ENCODE data around the gene MMS22L. TPM values are rescaled to one million over a fixed set of nuclear protein-coding genes. Genes with fewer than 3 reads are reported as not detected.
A peak's percentile ranks its signal among the peaks of the same experiment; 100 is the strongest.

The MMS22L gene
- total and polyA plus RNA-seq, 12 donors, result 0.52 to 5.1 (median 2.0) TPM

DNA sequence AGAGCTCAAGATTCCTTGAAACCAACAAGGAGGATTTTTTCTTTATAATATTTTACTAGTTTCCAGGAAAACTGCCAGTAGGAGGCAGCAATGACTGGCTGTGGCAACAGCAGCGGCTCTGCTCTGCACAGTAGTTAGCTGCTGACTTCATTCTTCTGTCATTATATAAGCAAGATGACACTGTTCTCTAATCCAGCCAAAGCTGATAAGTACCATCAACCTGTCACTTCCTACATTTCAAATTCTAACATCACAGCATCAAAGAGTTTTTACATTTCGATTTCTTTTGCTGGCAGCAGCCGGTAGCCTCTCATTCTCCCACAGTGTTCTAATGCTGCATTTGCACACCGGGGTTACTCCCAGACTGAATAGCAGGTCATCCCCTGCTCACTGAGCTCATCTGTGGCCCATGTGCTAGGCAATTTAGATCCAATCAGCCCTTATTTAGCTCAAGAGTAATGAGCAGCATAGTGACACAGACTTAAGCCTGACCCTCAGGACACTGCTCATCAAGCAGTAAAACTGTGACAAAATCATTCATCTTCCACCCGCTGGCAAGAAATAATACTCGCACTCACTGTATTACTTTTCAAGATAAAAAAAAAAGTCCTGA lies 67.8 kb downstream of the MMS22L start:
- ATAC-seq (peak in 1 of 8 donors; percentile 71), DNase-seq (peak in 1 of 2 donors; percentile 10)
- no peak overlapping the region for H3K4me3 ChIP-seq

DNA sequence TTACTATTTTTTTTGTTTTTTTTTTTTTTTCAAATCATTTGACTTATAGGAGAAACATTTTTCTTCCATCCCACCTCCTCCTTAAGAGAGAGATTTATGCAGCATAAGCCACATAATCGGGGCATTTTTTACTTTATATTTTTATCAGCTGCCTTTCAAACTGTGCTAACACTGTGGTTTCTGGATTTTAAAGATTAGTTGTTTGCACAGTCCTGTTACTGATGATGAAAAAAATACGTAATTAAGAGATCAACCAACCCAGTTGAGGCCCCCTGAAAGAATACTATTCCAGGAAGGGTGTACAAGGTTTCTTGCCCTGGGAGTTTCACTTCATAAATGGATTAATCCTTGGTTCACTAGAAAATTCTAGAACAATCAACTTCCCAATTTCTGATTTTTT lies 68.3 kb downstream of the MMS22L start:
- H3K36me3 ChIP-seq, result no peaks in the 10 kb centered on the region
- no peak overlapping the region for H3K27ac ChIP-seq
- TF ChIP-seq, protein P1, sequence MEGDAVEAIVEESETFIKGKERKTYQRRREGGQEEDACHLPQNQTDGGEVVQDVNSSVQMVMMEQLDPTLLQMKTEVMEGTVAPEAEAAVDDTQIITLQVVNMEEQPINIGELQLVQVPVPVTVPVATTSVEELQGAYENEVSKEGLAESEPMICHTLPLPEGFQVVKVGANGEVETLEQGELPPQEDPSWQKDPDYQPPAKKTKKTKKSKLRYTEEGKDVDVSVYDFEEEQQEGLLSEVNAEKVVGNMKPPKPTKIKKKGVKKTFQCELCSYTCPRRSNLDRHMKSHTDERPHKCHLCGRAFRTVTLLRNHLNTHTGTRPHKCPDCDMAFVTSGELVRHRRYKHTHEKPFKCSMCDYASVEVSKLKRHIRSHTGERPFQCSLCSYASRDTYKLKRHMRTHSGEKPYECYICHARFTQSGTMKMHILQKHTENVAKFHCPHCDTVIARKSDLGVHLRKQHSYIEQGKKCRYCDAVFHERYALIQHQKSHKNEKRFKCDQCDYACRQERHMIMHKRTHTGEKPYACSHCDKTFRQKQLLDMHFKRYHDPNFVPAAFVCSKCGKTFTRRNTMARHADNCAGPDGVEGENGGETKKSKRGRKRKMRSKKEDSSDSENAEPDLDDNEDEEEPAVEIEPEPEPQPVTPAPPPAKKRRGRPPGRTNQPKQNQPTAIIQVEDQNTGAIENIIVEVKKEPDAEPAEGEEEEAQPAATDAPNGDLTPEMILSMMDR (IDR thresholded peaks at IDR 0.05), result no peak
- DNase-seq (no peak), ATAC-seq (no peak)
- intact Hi-C loops (cut with DNase I), result no loop called here
- no peaks in the 10 kb centered on the region for H3K27me3 ChIP-seq
- H3K9me3 ChIP-seq, result no peaks in the 10 kb centered on the region
- no peak overlapping the region for H3K4me3 ChIP-seq
- H3K4me1 ChIP-seq, result peaks cover 0 to 2% (median 0%) of the 10 kb centered on the region in 9 donors
- 62 to 66% methylated on average over 2 of the region's 2 CpGs for WGBS, 2 donors

More for the DNA sequence above, 67.8 kb downstream of the MMS22L start:
- 66 to 72% methylated on average over 6 of the region's 6 CpGs for WGBS, 2 donors
- H3K27ac ChIP-seq, result no peak overlapping the region
- no peaks in the 10 kb centered on the region for H3K9me3 ChIP-seq
- intact Hi-C loops (cut with DNase I), result no loop called here
- TF ChIP-seq, protein P1 (IDR thresholded peaks at IDR 0.05), result peak in 7 of 9 donors; percentile 22 to 56 (median 45)
- no peaks in the 10 kb centered on the region for H3K36me3 ChIP-seq
- peaks cover 0 to 2% (median 0%) of the 10 kb centered on the region in 9 donors for H3K4me1 ChIP-seq
- H3K27me3 ChIP-seq, result no peaks in the 10 kb centered on the region

DNA sequence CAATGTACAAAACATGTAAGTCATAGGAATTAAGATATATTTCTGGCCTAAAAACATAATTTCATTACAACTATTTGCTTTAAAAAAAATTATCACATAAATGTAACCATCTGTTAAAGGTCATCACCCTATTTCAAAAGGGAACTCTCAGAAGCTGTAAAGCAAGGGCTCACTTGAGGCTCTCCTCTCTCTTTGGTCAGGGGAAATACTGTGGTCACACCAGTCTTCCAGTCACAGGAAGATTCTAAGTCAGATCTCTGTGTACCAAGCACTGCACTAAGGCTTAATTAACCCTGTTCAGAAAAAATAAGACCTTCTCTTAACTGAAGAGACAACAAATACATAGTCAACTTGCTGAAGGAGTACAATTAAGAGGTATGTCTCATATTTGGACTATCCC lies 75.6 kb downstream of the MMS22L start:
- intact Hi-C loops (cut with DNase I), result no loop called here
- no peaks in the 10 kb centered on the region for H3K9me3 ChIP-seq
- no peak overlapping the region for H3K4me3 ChIP-seq
- H3K36me3 ChIP-seq, result no peaks in the 10 kb centered on the region
- TF ChIP-seq, protein P1 (IDR thresholded peaks at IDR 0.05), result no peak
- no peak for ATAC-seq
- no peaks in the 10 kb centered on the region for H3K27me3 ChIP-seq
- no peak overlapping the region for H3K27ac ChIP-seq
- no peak for DNase-seq
- H3K4me1 ChIP-seq, result no peaks in the 10 kb centered on the region

DNA sequence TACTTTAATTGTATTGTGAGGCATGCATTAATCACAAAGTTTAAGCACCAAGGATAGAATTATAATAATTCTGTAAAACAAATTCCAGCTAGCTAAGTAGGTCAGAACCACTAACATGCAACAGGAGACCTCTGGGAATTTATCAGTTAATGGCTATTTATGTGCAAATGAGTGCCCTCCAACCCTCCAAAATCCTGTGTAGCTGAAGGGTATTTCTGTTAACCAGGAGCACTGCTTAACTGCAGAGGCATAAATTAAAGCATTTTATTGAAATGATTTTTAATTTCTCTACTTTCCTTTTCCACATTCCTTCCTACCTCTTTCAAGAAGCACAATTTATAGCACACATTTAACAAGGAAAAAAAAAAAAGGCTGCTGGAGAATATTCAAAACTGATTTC lies 77.0 kb downstream of the MMS22L start:
- no peaks in the 10 kb centered on the region for H3K4me1 ChIP-seq
- DNase-seq (no peak), ATAC-seq (no peak)
- H3K27ac ChIP-seq, result no peak overlapping the region
- no peaks in the 10 kb centered on the region for H3K27me3 ChIP-seq
- intact Hi-C loops (cut with DNase I), result no loop called here
- H3K4me3 ChIP-seq, result no peak overlapping the region
- no peaks in the 10 kb centered on the region for H3K9me3 ChIP-seq
- no peaks in the 10 kb centered on the region for H3K36me3 ChIP-seq
- TF ChIP-seq, protein P1 (IDR thresholded peaks at IDR 0.05), result no peak
